VCaP (cell line): ENCODE data around the gene OR2D2.
"Not testable (repeated sequence)": the region's sequence is repeated elsewhere in the genome, so short reads cannot be mapped to it uniquely, and the experiment has no call there.

ENCODE experiments used
- H3K27ac ChIP-seq: fragments of 450-650 bp; 2 replicates; pipeline ENCODE4 v1.5.1; 2017
- TF ChIP-seq, protein P1 (sequence below): fragments of 450-650 bp; conservative IDR thresholded peaks from 2 replicates; pipeline ENCODE4 v1.5.1; 2017; ENCODE audit warnings: mild to moderate bottlenecking, moderate library complexity

OR2D2 gene

DNA sequence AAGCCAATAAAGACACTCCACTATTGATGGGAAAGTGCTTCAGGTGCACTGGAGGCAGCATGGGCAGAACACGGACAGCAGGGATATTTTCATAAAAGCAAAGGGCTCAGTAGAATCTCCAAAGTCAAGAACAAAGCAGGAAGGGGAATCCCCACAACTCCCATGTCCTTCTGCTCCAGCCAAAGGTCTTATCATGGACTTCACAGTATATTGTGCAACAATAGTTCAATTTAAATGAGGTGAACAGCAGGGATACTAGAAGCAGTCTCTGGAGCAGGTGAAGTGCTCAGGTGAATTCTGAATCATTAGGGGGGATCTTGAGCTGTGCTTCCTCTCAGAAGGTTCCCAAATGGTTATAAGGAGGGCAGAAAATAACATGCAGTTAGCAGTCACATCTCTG lies 6.6 kb upstream of the OR2D2 start:
- no peak overlapping the region for H3K27ac ChIP-seq
- TF ChIP-seq, protein P1, sequence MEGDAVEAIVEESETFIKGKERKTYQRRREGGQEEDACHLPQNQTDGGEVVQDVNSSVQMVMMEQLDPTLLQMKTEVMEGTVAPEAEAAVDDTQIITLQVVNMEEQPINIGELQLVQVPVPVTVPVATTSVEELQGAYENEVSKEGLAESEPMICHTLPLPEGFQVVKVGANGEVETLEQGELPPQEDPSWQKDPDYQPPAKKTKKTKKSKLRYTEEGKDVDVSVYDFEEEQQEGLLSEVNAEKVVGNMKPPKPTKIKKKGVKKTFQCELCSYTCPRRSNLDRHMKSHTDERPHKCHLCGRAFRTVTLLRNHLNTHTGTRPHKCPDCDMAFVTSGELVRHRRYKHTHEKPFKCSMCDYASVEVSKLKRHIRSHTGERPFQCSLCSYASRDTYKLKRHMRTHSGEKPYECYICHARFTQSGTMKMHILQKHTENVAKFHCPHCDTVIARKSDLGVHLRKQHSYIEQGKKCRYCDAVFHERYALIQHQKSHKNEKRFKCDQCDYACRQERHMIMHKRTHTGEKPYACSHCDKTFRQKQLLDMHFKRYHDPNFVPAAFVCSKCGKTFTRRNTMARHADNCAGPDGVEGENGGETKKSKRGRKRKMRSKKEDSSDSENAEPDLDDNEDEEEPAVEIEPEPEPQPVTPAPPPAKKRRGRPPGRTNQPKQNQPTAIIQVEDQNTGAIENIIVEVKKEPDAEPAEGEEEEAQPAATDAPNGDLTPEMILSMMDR, result no peak

DNA sequence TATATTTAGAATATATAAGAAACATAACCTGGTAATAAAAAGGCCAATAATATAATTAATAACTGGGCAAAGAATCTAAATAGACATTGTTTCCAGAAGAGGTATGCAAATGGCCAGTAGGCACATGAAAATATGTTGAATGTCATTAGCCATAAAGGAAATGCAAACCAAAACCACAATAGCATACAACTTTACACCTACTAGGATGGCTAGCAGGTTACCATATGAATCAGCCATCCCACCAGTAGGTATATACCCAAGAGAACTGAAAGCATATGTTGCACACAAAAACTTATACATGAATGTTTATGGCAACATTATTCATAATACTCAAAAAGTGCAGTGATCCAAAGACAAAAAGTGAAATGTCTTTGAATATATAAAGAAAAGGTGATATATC lies 2.7 kb upstream of the OR2D2 start:
- H3K27ac ChIP-seq, result no peak overlapping the region
- TF ChIP-seq, protein P1, result no peak

DNA sequence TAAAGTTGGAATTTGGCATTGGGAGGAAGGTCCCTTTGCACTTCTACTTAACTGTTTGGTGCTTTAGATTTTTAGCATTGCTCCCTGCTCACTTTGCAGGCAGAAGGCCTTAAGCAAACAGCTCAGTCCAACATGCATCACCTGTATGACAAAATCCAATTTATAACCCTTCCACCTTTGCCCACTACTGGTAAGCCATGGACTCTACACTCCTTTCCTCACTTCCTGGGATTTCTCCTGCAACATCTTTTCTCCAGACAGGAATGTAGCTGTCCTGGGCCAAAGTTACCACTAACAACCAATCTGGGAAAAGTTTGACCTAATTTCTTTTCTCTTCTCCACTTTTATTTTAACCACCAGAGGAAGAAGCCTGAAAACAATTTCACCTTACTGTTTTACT lies 1.8 kb upstream of the OR2D2 start:
- TF ChIP-seq, protein P1, result no peak
- no peak overlapping the region for H3K27ac ChIP-seq

DNA sequence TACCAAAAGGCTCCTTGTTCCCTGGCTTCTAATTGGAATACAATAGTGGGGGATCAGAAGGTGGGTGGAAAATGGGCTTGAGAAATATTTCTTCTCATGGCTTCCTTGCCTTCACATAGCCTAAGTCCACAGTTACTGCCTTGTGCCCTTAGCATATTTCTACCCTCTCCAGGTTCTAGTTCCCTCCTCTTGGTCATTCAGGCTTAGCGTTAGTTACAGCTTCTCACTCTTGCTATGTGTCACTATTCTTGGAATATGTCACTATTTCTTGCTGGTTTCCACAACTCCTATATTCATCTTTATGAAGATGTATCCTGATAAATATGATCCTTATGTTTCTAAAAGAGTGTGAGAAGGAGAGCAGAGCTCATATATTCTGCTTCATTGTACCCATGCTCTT lies 2.5 kb downstream of the OR2D2 start:
- TF ChIP-seq, protein P1, result no peak
- H3K27ac ChIP-seq, result no peak overlapping the region

DNA sequence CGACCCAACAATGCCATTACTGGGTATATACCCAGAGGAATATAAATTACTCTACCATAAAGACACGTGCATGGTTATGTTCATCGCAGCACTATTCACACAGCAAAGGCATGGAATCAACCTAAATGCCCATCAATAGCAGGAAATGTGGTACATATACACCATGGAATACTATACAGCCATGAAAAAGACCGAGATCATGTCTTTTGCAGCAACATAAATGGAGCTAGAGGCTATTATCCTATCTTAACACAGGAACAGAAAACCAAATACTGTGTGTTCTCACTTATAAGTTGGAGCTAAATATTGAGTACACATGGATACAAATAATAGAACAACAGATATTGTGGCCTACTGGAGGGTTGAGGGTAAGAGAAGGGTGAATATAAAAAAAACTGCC lies 3.5 kb downstream of the OR2D2 start:
- no peak overlapping the region for H3K27ac ChIP-seq
- TF ChIP-seq, protein P1, result no peak

DNA sequence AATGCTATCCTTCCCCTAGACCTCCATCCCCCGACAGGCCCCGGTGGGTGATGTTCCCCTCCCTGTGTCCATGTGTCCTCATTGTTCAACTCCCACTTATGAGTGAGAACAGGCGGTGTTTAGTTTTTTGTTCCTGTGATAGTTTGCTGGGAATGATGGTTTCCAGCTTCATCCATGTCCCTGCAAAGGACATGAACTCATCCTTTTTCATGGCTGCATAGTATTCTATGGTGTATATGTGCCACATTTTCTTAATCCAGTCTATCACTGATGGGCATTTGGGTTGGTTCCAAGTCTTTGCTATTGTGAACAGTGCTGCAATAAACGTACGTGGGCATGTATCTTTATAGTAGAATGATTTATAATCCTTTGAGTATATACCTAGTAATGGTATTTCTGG lies 4.6 kb downstream of the OR2D2 start:
- not testable (repeated sequence) for H3K27ac ChIP-seq

DNA sequence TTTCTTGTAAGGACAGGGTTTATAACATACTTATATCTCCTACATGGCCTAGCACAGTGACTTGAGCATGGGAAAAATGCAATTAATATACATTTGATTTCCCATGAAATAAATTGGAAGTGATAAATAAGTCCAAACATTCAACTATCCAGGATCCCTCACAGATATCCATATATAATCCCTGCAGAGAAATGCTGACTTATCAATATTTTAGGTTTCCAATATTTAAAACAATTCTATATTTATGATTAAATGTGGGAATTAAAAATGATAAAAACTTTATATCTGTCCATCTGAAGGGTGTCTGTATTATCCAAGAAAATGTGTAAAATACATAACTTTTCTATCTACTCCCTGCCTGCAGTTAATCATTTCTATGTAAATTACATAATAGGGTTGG lies 9.5 kb downstream of the OR2D2 start:
- TF ChIP-seq, protein P1, result no peak
- H3K27ac ChIP-seq, result no peak overlapping the region

DNA sequence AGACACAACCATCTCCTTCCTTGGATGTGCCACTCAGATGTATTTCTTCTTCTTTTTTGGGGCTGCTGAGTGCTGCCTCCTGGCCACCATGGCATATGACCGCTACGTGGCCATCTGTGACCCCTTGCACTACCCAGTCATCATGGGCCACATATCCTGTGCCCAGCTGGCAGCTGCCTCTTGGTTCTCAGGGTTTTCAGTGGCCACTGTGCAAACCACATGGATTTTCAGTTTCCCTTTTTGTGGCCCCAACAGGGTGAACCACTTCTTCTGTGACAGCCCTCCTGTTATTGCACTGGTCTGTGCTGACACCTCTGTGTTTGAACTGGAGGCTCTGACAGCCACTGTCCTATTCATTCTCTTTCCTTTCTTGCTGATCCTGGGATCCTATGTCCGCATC lies 15.4 kb downstream of the OR2D2 start:
- TF ChIP-seq, protein P1, result no peak
- no peak overlapping the region for H3K27ac ChIP-seq
